Loucy (cell line): ENCODE data around the gene NOP16.

ENCODE experiments used
- CTCF ChIP-seq: fragments of 200-600 bp; sonication (generic); conservative IDR thresholded peaks from 2 replicates; pipeline ENCODE4 v1.5.1; 2014; ENCODE audit warnings: mild to moderate bottlenecking, antibody characterized with exemption, low read length
- EZH2phosphoT487 ChIP-seq: fragments of 200-600 bp; IDR thresholded peaks from 2 replicates; pipeline ENCODE4 v1.6.1; 2018; ENCODE audit warnings: antibody characterized with exemption, mild to moderate bottlenecking, moderate library complexity, borderline replicate concordance

GRCh38 chr5:176386491-176386890 lies 1.9 kb downstream of the NOP16 start:
- TF ChIP-seq CTCF (no peak), EZH2phosphoT487 (no peak)
